ENCODE data around the gene ZRSR2. TPM values are rescaled to one million over a fixed set of nuclear protein-coding genes. Genes with fewer than 3 reads are reported as not detected.
A peak's percentile ranks its signal among the peaks of the same experiment; 100 is the strongest.
"Not testable (repeated sequence)": the region's sequence is repeated elsewhere in the genome, so short reads cannot be mapped to it uniquely, and the experiment has no call there.

ZRSR2 gene, protein sequence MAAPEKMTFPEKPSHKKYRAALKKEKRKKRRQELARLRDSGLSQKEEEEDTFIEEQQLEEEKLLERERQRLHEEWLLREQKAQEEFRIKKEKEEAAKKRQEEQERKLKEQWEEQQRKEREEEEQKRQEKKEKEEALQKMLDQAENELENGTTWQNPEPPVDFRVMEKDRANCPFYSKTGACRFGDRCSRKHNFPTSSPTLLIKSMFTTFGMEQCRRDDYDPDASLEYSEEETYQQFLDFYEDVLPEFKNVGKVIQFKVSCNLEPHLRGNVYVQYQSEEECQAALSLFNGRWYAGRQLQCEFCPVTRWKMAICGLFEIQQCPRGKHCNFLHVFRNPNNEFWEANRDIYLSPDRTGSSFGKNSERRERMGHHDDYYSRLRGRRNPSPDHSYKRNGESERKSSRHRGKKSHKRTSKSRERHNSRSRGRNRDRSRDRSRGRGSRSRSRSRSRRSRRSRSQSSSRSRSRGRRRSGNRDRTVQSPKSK
- total RNA-seq (2014; rRNA removed; shearing (Covaris generic); ENCODE audit: low replicate concordance): 1.8 and 1.9 TPM in 2 replicates

DNA sequence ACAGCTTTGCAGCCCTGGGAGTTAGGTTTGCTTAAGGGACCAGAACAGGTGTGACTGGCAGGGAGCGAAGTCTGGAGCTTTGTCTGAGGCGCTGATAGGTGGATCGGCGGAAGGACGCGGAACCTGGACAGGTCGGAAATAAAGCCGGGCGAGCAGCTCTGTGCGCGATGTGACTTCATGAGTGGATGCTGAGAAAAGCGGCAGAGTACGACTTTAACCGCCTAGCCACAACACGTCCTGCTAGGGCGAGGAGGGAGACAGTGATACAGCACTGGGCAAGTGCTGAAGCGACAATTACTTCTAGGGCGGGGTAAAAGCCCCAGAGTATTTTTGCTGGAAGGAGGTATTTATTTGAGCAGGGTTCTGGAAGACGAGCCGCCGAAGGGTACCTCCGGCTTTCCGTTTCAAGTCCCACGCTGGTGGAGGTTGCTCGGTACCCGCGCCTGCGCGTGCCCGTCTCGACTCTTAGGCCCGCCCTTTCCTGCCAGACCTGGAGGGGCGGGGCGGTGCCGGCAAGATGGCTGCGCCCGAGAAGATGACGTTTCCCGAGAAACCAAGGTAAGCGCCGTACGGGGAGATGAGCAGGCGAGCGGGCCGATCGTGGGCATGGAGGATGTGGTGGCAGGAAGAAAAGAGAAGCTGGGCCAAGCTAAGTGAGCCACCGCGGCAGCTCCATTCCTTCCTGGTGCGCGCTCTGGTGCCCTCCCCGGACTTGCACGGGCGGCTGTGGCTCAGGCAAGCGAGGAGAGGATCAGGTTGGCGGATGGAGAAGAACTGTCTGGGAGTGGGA is at the start of gene ZRSR2:
Gene ZRSR2 (plus strand): TSS at position 506 of the 790 bp plus-strand sequence. CDS start 12 bp downstream, at position 518.
- peak; percentile 83 for DNase-seq
- H3K36me3 ChIP-seq: no peaks in the 10 kb centered on the region; the same call in 1 of the 2 replicates
- H3K27me3 ChIP-seq: no peaks in the 10 kb centered on the region
- no peaks in the 10 kb centered on the region for H3K9me3 ChIP-seq
- peak within 1 kb of the TSS; percentile 86 for H3K4me3 ChIP-seq

DNA sequence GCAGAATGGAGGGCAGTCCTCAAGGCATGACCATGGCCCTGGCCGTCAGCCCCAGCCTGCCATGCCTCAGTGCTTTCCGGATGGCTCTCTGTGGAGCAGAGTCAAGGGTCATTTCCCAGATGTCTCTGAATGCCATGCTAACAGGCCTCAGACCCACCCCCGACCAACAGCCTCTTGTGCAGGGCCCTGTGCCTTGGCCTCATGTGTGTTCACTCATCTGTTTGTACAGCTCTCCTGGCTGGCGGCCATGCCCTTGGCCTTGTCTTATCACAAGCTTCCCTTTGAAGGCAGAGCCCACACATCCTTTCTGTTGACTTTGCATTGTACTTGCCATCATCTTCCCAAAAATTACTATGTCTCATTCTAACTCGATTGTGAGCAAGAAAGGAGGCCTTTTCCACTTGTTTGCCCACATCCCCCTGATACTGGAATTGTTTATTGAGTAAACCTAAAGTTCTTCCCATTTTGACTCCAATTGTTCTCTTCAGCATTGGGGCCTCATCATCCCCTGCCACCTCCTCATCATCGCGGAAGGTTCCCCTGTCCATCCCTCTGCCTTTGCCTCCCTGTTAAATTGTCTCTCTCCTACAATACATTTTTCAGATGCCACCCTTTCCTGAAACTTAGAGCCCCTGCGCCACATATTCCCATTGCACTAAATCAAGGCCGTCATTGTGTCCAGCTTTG is 46.0 kb upstream of the ZRSR2 start:
- H3K36me3 ChIP-seq: no peaks in the 10 kb centered on the region
- H3K9me3 ChIP-seq: no peaks in the 10 kb centered on the region
- DNase-seq: peak; percentile 15
- no peak overlapping the region for H3K4me3 ChIP-seq
- H3K27me3 ChIP-seq: no peaks in the 10 kb centered on the region

DNA sequence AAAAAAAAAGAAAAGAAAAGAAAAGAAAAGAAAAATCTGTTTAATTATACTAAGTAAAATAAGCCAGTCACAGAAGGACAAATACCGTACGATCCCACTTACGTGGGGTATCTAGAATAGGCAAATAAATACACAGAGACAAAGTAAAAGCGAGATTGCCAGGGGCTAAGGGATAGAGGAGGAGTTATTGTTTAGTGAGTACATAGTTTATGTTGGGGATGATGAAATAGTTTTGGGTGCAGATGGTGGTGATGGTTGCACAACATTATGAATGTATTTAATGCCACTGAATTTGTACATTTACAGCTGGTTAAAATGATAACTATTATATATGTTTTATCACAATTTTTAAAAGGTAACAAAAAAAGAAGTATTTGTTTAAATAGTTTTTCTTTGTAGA is 45.1 kb upstream of the ZRSR2 start:
- H3K4me3 ChIP-seq: no peak overlapping the region
- H3K9me3 ChIP-seq: no peaks in the 10 kb centered on the region
- no peaks in the 10 kb centered on the region for H3K27me3 ChIP-seq
- H3K36me3 ChIP-seq: no peaks in the 10 kb centered on the region
- no peak for DNase-seq

DNA sequence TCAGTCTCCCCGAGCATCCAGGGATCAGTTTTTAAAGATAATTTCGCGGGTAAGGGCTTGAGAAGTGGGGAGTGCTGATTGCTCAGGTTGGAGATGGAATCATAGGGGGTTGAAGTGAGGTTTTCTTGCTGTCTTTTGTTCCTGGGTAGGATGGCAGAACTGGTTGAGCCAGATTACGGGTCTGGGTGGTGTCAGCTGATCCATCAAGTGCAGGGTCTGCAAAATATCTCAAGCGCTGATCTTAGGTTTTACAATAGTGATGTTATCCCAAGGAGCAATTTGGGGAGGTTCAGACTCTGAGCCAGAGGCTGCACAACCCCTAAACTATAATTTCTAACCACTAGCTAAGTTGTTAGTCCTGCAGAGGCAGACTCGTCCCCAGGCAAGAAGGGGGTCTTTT is 43.6 kb upstream of the ZRSR2 start:
- not testable (repeated sequence) for H3K27me3 ChIP-seq, H3K9me3 ChIP-seq, DNase-seq, H3K36me3 ChIP-seq, H3K4me3 ChIP-seq

DNA sequence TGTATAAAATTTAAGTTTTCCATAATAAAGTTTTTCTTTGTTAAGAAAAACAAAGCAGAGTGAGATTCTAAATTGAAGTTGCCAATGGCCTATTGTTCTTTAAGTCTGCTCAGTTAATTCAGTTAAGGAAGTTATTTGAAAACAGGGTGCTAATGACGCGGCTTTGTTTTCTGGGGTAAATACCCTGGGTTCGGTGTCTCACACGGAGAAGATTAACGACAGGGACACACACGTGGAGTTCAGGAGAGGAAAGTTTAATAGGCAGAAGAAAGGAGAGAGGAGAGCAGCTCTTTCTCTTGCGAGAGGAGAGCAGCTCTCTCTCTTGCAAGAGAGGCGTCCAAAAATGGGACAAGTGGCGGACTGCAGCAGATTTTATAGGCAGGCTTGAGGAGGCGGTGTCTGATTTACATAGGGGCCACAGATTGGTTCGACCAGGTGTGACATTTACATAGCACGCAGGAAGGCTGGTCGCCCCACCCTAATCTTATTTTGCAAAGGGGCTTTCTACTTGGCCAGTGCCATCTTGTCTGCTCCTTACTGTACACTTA is 42.6 kb upstream of the ZRSR2 start:
- no peak for DNase-seq
- Histone ChIP-seq H3K36me3 (no peaks in the 10 kb centered on the region), H3K9me3 (no peaks in the 10 kb centered on the region), H3K27me3 (no peaks in the 10 kb centered on the region), H3K4me3 (no peak overlapping the region)

DNA sequence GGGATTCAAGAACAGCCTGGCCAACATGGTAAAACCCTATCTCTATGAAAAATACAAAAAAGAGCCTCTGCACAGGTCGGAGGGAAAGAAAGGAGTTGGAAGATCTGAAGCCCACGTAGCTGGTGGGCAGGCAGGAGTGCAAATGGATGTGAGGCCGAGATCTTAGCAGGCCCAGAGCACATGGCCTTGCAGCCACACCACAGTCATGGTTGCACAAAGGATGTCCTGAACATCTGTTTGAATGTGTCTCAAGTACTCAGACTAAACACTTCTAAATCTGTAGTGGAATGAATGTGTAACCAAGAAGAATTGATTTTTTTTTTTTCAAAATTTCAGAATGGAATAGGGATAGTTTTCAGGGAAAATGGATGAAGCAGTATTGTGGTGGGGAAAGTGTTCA is 41.4 kb upstream of the ZRSR2 start:
- Histone ChIP-seq H3K27me3 (no peaks in the 10 kb centered on the region), H3K4me3 (no peak overlapping the region), H3K9me3 (no peaks in the 10 kb centered on the region), H3K36me3 (no peaks in the 10 kb centered on the region)
- no peak for DNase-seq

DNA sequence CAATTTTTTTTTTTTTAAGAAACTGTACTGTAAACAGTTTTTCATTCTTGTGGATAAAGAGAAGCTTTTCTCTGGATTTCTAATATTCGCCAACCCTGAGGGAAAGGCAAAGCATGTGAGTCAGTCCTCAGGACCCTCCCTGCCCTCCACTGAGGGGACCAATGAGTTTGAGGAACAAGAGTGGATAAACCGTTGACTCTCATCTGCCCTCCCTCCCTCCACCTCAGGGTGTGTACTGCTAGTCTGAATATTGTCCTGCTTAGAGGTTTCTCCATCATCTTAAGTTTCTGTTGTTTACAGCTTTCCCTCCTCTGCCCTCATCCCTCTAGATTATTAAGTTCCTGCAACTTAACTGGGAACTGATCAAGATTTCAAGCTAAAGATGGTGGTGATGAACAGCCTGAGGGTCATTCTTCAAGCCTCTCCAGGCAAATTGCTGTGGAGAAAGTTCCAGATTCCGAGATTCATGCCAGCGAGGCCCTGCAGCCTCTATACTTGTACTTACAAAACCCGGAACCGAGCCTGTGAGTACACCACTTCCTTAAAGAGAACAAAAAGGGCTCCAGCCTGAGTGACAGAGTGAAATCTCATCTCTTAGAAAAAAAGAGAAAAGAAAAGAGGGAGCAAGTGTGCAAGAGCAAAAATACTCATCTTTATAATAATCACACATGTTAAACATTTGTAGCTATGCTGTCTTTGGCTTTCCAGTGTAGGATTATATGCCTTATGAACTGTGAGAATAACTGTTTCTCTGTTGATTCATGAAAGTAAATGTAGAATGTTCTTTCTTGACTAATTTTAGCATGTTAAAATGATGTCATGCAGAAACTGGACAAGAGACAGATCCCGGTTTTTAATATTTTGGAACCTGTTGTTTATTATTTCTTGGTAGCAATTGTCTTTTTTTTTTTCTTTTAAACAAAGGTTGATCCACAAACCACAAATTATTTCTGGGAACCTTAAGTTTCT is 40.4 kb upstream of the ZRSR2 start:
- no peaks in the 10 kb centered on the region for H3K27me3 ChIP-seq
- H3K4me3 ChIP-seq: no peak overlapping the region
- peak; percentile 43 for DNase-seq
- no peaks in the 10 kb centered on the region for H3K9me3 ChIP-seq
- no peaks in the 10 kb centered on the region for H3K36me3 ChIP-seq

DNA sequence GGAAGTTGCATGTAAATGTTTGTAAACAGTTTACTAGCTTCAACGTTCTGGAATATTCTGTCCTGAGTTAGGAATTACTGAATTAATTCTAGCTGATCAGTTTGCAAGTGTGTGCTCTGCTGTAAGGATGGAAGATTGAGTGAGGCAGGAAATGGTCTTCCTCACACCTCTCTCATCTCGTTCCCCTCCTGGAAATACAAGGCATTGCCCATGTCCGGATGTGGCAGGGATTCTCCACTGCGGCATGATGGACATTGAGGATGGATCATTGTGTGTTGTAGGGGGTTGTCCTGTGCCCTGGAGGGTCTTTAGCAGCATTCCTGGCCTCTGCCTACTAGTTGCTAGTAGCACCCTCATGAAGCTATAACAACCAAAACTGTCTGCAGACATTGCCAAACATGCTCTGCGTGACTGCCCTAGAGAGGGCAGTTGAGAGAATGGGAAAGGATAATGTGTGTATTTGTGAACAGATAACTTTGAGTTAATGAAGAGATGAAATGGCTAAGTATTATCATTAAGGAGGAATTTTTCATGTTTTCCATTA is 39.6 kb upstream of the ZRSR2 start:
- Histone ChIP-seq H3K27me3 (no peaks in the 10 kb centered on the region), H3K4me3 (no peak overlapping the region), H3K36me3 (no peaks in the 10 kb centered on the region), H3K9me3 (no peaks in the 10 kb centered on the region)
- peak; percentile 38 for DNase-seq

DNA sequence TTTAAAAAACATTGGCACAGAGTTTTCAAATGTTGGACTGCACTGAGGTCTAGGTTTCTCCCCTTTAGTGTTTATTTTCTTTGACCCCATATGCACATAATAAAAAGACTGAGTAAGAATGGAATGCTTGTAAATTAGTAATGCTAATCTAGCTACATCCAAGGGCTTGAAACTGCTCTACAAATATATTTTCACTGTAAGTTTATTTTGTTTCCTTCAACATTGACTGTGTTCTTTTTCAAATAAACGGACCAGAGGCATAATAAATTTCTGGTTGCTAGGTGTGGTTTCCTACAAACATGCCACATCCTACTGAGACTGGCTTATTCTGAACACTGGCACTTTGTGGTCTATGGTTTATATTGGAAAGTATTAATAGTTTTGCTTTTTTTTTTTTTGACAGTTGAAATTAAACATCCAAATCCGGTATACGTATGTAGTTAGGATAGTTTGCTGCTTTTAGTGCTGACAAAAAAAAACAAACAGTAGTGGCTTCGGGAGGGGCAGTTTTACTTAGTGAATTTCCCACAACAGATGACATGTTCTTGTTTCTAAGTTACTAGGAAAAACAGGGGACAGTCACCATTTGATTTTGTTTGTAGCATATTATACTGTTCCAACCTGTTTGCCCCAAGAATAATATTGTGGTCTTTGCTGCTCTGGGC is 39.0 kb upstream of the ZRSR2 start:
- H3K4me3 ChIP-seq: no peak overlapping the region
- H3K9me3 ChIP-seq: no peaks in the 10 kb centered on the region
- no peaks in the 10 kb centered on the region for H3K27me3 ChIP-seq
- no peak for DNase-seq
- no peaks in the 10 kb centered on the region for H3K36me3 ChIP-seq

DNA sequence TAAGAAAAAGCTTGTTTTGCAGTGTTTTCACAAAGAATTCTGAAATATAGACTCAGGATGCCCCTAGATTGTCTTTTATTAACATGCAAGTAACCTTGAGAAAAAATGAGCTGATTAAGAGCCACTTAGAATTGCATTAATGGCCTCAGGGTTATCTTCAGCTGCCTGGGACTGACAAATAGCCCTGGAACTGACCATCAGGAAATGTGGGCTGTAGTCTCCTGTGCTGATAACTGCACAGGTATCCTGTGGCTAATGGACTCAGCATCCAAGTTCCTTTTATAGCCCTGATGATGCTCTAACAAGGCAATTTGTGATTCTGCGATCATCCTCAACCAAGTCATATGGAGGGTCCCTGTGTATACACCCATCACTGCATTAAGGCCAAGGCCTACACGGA is 35.2 kb upstream of the ZRSR2 start:
- Histone ChIP-seq H3K36me3 (no peaks in the 10 kb centered on the region), H3K27me3 (no peaks in the 10 kb centered on the region), H3K4me3 (no peak overlapping the region), H3K9me3 (no peaks in the 10 kb centered on the region)
- DNase-seq: no peak

DNA sequence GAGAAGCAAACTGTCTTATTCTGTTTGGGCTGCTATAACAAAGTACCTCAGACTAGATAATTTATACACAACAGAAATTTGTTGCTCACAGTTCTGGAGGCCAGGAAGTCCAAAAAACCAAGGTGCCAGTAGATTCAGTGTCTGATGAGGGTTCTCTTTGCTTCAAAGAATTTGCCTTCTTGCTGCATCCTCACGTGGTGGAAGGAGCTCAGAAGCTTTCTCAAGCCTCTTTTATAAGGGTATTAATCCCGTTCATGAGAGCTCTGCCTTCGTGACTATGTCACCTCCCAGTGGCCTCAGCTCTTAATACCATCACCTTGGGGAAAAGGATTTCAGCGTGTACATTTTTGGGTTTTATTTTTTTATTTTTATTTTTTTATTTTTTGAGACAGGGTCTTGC is 32.1 kb upstream of the ZRSR2 start:
- no peaks in the 10 kb centered on the region for H3K36me3 ChIP-seq
- no peaks in the 10 kb centered on the region for H3K9me3 ChIP-seq
- no peak overlapping the region for H3K4me3 ChIP-seq
- DNase-seq: no peak
- no peaks in the 10 kb centered on the region for H3K27me3 ChIP-seq

DNA sequence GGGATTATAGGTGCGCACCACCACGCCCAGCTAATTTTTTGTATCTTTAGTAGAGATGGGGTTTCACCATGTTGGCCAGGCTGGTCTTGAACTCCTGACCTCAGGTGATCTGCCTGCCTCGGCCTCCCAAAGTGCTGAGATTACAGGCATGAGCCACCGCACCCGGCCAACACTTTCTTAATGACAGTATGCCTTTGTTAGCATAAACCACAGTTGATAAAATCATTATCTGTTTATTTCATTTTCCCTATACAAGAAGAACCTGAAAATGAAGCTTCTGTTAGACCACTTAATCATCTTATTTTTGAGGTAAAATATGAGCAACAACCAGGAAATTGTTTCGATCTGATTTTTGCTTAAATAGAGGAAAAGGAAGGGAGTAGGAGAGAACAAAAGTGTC is 30.4 kb upstream of the ZRSR2 start:
- H3K36me3 ChIP-seq, H3K27me3 ChIP-seq, H3K4me3 ChIP-seq, DNase-seq, H3K9me3 ChIP-seq: not testable (repeated sequence)

DNA sequence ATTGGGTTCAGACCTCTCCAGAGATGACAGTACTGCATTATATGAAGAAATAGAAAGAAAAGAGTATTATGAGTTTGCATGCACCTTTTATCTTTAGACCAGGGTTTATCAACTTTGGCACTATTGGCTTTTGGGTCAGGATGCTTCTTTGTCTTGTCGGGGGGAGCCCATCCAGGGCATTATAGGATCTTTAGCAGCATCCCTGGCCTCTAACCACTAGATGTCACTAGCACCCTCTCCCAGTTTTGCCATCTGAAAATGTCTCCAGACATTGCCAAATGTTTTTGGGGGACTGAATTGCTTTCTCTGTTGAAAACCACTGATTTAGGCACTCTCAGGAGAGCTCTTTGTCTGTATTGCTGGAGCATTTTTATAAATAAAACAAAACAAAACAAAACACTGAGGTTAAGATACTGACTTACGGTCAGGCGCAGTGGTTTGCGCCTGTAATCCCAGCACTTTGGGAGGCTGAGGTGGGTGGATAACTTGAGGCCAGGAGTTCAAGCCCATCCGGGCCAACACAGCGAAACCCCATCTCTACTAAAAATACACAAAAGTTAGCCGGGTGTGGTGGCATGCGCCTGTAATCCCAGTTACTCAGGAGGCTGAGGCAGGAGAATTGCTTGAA is 28.6 kb upstream of the ZRSR2 start:
- Histone ChIP-seq H3K27me3 (no peaks in the 10 kb centered on the region), H3K36me3 (no peaks in the 10 kb centered on the region), H3K9me3 (no peaks in the 10 kb centered on the region), H3K4me3 (no peak overlapping the region)
- DNase-seq: peak; percentile 4

DNA sequence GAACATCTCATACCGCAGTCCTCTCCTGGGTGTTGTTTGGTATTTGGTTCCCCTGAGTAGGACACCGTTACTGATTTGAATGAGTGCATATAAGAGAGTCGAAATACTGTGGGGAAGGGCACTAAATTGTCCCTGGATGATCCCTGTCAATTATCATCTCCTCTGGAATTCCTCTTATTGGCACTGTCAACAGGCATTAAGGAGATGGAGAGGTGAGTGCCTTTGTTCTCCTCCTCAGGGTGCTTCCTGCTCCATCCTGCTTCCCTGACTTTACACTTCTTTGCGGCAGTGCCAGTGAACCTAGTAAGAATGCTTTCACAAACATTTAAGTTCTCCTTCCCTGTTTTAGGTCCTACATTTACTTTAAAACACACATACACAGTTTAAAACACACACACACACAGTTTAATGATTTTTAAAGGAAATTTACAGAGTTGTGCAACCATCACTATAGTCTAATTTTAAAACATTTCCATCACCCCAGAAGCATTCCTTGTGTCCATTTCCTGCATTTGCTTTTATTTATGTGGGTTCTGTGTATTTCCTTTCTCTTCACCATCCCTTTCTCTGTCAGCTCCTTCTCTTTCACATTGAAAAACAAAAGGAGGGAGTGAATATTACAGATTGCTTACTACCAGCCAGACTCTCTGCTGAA is 20.9 kb upstream of the ZRSR2 start:
- H3K9me3 ChIP-seq: no peaks in the 10 kb centered on the region
- no peaks in the 10 kb centered on the region for H3K36me3 ChIP-seq
- no peak overlapping the region for H3K4me3 ChIP-seq
- no peak for DNase-seq
- no peaks in the 10 kb centered on the region for H3K27me3 ChIP-seq
